GM18870 (cell line): Measurements from ENCODE around the gene HLCS.

Source experiments
- ATAC-seq: cut with Tn5 transposase; IDR thresholded peaks from one replicate; pipeline ENCODE4 v1.9.1; 2021; ENCODE audit warnings: moderate library complexity; ENCODE audit not compliant: unreplicated experiment

The HLCS gene

GRCh38 chr21:36785615-36786014, 180.9 kb downstream of the HLCS start:
- no peak for ATAC-seq

- no peak for ATAC-seq
Observed at GRCh38 chr21:36784947-36785346, 181.5 kb downstream of the HLCS start.

GRCh38 chr21:36783612-36784374, 182.7 kb downstream of the HLCS start:
- ATAC-seq = no peak

GRCh38 chr21:36780861-36781260, 185.6 kb downstream of the HLCS start:
- no peak for ATAC-seq

- no peak for ATAC-seq
Observed at GRCh38 chr21:36776981-36777617, 189.4 kb downstream of the HLCS start.

- no peak for ATAC-seq
Observed at GRCh38 chr21:36773995-36774394, 192.5 kb downstream of the HLCS start.

GRCh38 chr21:36773117-36773516, 193.4 kb downstream of the HLCS start:
- no peak for ATAC-seq

GRCh38 chr21:36769051-36769839, 197.2 kb downstream of the HLCS start:
- no peak for ATAC-seq

GRCh38 chr21:36768496-36768895, 198.0 kb downstream of the HLCS start:
- no peak for ATAC-seq

- ATAC-seq = no peak
Observed at GRCh38 chr21:36767096-36767495, 199.4 kb downstream of the HLCS start.

GRCh38 chr21:36766511-36766910, 200.0 kb downstream of the HLCS start:
- ATAC-seq = no peak

- ATAC-seq = no peak
Observed at GRCh38 chr21:36765229-36765628, 201.2 kb downstream of the HLCS start.

- ATAC-seq = no peak
Observed at GRCh38 chr21:36763305-36763704, 203.2 kb downstream of the HLCS start.

- ATAC-seq = no peak
Observed at GRCh38 chr21:36762642-36763041, 203.8 kb downstream of the HLCS start.

GRCh38 chr21:36761685-36762084, 204.8 kb downstream of the HLCS start:
- ATAC-seq = no peak

- no peak for ATAC-seq
Observed at GRCh38 chr21:36759348-36760083, 207.0 kb downstream of the HLCS start.

GRCh38 chr21:36757196-36757595, 209.3 kb downstream of the HLCS start:
- no peak for ATAC-seq

- ATAC-seq = no peak
Observed at GRCh38 chr21:36756527-36756926, 209.9 kb downstream of the HLCS start.

GRCh38 chr21:36754241-36754898, 212.1 kb downstream of the HLCS start:
- no peak for ATAC-seq

- ATAC-seq = no peak
Observed at GRCh38 chr21:36753556-36753955, 212.9 kb downstream of the HLCS start.

- no peak for ATAC-seq
Observed at GRCh38 chr21:36751383-36751782, 215.1 kb downstream of the HLCS start.
